Hematopoietic multipotent progenitor cell treated with erythropoietin and hydrocortisone succinate and interleukin-3 and kit ligand, for 8 days (in vitro differentiated cells): ENCODE results near the gene SURF6.
"Not testable (repeated sequence)": the region's sequence is repeated elsewhere in the genome, so short reads cannot be mapped to it uniquely, and the experiment has no call there.

Source experiments
- DNase-seq: peaks from one replicate; pipeline ENCODE4 v3.0.0-alpha.2; 2015

Gene SURF6

DNA sequence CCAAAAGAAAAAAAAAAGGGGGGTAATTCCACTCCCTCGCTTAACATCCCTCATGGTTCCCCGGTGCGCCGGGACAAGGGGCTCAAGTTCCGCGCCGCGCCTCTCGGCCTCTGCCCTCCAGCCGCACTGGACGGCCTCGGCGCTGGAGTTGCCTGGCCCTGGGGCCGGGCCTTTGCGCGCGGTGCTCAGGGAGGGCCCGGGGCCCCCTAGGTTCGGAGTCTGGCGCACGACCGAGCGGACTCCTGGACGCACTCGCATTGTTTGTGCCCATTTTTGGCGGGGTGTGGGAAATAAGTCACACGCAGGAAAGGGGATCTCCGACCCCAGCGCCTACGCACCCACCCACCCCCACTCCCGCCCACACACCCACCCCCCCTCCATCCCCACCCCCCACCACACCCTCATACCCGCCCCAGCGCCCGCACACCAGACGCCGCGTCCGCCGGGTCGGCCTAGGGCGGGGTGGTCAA lies 11.6 kb upstream of the SURF6 start:
- DNase-seq = peak; percentile 60

DNA sequence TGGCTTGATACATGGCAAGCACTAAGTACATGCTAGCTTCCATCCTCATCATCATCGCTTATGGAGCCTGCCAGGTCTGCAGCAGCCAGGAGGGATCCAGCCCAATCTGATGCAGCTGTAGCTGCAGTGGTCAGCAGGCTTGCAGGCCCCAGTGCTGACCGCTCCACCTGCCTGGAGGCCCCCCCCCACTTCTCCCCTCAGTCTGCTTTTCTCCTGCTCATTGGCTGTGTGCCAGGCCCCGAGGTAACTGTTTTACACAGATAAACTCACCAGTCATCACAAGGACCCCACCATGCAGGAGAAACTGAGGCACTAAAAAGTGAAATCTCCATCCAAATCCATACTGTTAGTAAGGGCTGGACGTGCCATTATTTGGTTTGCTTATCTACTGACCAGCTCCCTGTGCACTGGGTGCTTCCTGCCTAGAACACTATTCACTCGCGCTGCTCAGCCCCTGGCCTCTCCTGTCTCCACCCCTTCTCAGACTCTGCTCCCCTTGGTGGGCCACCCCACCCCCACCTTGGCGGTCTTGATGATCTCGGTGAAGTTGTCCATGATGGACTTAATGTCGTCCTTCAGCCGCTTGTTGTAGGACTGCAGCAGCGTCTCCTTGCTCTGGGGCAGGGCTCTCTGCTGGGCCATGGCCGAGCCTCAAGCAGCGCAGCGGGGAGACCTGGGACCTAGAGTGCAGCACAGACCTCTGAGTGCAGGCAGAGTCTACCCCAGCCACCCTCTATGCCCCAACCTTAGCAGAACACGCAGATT lies 10.2 kb upstream of the SURF6 start:
- DNase-seq = no peak

DNA sequence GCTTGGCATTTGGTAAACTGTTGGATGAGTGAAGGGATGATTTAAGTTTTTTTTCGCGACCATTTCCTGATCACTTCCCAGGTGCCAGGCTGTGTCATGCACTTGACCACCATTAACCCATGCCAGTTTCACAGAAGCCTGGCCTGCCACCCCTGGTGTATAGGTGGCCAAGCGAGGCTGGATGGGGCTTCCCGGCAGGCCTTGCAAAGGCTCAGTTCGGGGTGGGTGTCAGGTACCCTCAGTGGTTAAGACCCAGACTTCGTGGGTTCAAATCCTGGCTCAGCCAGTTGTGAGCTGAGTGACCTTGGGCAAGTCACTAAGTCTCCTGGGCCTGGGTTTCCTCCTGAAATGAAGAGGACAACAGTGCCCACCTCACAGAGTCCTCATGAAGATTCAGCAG lies 9.6 kb upstream of the SURF6 start:
- no peak for DNase-seq

DNA sequence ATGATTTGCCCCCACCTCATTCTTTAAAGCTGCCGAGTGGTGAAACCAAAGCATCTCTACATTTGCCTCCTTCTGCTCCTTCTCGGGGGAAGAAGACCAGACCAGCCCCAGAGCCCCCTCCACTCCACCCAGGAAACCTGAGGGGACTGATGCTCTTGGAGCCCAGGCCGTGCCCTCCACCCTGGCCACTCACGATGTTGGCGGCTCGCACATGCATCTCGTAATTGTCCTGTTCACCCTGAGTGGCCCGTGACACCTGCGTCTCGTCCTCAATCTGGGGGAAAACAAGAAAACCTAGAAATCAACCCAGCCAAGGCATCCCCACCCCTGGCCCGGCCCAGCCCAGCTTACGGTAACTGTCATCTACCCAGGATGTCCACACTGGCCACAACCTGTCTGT lies 9.0 kb upstream of the SURF6 start:
- no peak for DNase-seq

DNA sequence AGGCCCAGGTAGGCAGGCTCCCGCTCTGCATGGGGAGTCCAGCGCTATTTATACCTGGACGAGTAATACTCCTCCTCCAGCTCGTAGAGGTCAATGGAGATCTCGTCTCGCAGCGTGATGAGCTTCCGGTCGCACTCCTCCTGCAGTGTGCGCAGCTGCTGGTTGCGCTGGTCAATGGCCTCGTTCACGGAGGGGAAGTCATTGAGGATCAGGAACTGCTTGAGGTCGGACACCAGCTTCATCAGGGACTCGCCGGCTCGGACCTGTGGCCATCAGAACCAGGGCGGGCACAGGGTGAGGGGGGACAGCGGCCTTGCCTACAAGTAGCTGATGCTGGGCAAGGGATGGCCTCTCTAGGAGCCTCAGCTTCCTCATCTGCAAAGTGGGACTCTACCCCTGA lies 8.1 kb upstream of the SURF6 start:
- no peak for DNase-seq

DNA sequence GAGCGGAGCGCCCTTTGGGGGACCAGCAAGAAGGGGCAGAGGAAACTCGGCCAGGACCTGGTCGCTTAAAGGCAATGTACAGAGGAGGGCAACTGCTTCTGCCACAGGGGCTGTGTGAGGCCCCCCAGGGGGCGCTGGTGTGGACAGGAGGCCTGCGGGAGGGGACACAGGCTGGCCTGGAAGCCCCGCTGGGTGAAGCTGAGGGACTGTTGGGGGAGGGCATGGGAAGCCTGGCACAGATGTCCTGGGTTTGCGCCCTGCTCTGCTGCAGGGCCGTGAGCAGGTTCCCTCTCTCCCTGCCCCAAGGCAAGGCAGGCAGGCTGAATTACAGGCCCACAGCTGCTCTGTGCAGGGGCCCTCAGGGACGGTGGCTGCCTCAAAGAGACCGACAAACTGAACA lies 6.6 kb upstream of the SURF6 start:
- DNase-seq = no peak

DNA sequence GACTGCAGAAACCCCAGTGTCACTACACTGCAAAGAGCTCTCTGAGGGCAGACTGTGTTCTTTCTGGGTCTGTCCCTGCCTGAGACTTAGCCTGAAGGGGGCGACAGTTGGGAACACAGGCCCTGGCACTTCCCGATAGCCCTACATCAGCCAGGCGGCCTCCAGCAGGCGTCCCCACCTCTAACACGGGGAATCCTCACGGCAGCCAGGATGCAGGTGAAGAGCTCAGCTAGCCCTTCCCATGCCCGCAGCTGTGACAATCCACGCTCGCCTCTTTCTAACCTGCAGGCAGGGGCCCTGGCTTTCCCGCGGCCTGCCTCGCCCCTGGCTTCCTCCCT lies 6.0 kb upstream of the SURF6 start:
- DNase-seq = no peak

DNA sequence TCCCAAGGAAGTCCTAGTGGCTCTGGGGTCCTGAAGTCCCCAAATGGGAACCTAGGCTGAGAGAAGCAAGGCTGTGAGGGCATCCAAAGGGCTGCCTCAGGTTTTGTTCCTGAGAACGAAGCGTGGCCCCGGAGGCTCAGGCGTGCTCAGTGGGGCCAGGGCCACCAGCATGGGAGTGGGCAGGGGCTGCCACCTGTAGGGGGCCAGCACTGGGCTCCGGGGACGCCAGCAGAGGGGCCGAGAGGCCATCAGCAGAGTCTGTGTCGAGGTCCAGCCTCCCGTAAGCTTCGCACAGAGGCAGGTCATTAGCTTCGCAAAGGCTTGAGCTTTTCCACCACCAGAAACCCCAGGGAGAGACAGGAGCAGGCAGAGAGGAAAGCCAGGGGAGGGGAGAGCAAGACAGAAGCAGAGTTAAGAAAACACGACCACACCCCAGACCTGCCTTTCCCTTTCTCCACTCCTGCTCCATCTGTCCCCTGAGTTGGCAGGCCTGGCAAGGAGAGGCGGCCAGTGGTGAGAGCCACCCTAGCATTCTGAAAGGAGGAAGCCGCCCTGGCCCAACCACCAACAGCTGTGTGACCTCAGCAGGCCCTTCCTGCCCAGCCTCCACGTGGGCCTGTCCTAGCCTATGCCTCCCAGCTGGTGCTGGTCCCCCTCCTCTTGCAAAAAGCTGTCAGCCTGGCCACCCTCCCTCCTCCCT lies 5.5 kb upstream of the SURF6 start:
- peak; percentile 39 for DNase-seq

DNA sequence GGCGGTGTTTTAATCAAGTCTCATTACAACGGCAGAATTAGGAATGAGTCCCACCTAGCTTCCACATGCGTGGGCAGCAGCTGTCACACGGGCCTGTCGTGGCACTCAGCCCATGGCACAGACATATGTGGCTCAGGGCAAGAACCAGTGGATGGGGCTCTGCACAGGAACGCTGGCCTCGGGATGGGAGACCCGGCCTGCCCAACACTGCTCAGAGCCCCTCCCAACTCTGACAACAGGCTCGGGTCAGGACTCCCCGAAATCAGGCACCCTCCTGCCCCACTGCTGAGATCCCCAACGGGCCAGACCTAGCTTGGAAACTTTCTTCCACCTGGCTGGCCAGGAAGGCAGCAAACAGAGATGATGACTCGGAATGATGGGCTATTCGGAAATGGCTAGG lies 4.9 kb upstream of the SURF6 start:
- DNase-seq = no peak

DNA sequence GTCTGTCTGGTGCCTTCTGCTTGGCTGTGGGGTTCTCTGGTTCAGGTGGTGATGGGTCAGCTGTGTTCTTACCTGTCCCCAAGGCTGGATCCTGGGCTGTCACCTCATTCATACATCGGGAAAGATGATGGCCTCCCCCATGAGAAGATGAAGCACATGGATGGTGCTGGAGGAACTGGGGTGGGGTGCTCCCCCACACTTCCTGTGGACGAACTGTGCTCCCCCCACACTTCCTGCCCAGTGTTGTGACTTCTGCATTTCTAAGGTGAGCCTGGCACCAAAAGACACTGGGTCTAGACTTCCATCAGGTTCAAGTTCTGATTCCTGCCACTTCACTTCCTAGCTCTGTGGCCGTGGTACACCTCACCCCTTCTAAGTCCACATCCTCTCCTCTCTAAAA lies 4.3 kb upstream of the SURF6 start:
- no peak for DNase-seq

DNA sequence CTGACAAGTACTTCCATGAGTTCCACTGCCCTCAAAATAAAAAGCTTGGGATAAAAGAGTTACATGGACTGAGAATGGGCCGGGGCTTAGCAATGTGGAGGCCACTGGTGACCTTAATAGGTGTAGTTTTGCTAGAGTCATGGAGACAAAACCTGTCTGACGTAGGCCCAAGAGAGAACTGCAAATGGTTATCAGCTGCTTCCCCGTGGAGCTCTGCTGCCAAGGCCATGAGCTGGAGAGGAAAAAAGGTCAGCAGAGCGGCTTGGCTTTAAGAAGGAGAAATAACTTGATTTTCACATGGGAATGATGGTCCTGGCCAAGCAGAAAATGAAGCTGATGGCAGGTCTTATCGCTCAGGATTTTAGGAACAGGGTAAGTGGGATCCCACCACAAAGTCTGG lies 3.7 kb upstream of the SURF6 start:
- no peak for DNase-seq

DNA sequence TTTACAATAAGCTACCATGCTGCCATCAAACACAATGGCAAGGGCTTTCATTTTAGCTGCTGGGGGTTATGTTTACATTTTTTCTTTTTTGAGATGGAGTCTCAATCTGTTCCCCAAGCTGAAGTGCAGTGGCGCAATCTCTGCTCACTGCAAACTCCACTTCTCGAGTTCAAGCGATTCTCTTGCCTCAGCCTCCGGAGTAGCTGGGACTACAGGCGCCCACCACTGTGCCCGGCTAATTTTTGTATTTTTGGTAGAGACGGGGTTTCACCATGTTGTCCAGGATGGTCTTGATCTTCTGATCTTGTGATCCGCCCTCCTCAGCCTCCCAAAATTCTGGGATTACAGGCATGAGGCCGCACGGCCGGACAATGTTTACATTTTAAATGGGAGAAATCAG lies 1.1 kb downstream of the SURF6 start:
- DNase-seq = not testable (repeated sequence)

DNA sequence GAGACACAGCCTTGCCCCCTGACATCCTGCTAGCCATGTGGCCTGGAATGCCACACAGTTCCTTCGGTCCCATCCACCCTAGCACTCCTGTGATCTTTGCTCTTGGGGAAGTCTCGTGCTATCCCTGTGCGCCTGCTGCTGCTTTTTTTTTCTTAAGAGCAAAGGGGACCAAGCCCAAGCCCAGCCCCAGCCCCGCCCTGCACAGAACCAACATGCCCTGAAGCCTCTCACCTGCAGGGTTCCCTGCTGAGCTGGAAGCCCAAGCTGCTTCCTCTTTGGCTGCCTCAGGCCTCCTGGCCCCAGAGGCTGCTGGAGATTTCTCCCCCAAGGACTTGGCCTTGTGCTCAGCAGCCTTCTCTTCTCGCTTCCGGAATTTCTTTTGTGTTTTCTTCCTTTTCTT lies 1.8 kb downstream of the SURF6 start:
- DNase-seq = no peak

DNA sequence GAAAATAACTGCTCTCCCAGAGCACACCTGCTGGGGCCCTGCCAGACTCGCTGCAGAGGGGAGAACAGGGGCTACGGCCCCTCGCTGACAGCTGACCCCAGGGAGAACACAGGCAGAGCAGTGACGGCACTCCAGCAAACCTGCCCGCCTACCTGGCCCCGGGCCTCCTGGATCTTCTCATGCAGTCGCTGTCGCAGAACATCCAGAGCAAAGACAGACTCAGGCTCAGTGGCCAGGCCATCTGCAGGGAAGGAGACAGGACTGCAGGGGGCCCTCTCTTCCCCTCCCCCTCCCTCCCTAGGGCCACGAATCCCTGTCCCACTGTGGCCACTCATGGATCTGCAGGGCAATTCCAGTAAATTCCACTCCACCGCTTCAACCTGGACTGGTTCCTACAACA lies 2.4 kb downstream of the SURF6 start:
- DNase-seq = no peak

DNA sequence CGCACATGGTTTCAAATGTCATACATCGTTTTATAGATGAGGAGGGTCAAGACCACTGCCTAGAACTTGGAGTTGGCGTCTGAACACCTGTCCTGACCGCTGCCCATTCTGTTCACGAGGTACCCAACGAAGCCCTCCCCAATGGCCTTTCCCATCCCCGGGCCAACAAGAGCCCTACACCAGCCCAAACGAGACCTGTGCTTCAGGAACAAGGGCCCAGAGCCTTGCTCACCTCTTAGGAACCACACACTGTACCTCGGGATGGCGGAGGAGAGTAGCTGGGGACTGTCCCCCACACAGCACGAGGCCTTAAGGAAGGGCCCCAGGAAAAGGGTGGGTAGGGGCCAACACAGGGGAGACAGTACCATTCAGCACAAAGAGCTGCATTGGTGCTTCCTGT lies 3.0 kb downstream of the SURF6 start:
- DNase-seq = no peak

DNA sequence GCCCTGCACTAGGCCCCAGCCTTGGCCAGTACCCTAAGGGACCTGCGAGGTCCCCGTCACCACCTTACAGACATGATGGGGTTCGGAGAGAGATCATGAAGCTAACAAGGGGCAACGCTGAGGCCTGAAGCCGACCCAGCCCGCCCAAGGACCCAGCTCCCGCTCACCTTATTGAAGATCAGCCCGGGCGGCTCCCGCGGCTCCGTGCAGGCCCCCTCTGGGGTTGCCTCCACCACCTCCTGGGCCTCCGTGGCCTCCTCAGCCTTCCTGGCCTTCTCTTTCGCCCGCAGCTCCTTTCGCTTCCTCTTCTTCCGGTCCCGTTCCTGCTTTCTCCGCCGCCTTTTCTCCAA lies 3.6 kb downstream of the SURF6 start:
- no peak for DNase-seq

DNA sequence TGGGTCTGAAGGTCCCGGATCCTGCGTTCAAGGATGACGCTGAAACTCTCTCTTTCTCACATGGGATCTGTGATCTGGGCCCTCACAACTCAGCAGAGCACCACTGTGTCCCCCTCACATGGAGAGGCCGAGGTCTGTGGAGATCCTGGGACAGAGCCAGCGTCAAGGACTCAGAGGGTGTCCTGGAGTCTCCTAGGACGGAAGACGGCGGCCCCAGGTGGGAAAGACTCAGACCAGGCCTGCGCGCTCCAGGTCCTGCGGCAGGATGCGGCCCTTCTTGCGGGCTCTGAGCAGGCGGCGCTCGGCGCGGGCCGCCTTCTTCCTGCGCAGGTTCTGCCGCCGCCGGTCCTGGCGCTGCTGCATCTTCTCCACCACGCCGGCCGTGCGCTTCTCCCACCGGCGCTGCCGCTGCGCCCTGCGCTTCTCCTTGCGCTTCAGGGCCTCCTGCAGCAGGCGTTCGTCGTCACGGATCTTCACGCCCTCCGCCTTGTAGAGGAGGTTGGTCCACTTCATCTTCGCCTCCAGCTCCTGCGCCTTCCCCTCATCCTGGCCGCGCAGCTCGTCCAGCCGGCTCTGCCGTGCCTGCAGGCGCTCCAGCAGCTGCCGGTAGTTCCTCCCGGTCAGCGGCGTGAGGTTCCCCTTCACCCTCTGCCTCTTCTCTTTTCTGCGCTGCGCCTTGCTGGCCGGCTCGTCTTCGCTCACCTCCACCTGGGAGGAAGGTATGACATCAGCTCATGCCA lies 4.2 kb downstream of the SURF6 start:
- DNase-seq = no peak

DNA sequence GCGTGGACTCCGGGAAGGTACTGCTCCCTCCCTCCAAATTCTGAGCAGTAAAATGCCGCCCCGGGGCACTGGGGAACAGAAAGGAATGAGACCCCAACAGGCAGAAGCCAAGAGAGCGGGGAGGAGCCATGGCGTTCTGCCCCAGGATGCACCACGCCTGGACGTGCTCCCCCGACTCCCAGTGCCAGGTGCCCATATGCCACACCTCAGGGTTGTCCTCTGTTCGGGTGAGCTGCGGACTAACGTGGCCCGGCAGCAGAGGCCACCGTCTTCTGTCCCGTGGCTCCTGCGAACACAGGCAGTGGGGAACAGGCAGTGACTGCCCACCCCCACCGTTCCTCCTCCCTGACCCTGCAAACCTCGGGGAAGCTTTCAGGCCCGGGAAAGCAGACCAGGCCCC lies 4.8 kb downstream of the SURF6 start:
- DNase-seq = no peak

DNA sequence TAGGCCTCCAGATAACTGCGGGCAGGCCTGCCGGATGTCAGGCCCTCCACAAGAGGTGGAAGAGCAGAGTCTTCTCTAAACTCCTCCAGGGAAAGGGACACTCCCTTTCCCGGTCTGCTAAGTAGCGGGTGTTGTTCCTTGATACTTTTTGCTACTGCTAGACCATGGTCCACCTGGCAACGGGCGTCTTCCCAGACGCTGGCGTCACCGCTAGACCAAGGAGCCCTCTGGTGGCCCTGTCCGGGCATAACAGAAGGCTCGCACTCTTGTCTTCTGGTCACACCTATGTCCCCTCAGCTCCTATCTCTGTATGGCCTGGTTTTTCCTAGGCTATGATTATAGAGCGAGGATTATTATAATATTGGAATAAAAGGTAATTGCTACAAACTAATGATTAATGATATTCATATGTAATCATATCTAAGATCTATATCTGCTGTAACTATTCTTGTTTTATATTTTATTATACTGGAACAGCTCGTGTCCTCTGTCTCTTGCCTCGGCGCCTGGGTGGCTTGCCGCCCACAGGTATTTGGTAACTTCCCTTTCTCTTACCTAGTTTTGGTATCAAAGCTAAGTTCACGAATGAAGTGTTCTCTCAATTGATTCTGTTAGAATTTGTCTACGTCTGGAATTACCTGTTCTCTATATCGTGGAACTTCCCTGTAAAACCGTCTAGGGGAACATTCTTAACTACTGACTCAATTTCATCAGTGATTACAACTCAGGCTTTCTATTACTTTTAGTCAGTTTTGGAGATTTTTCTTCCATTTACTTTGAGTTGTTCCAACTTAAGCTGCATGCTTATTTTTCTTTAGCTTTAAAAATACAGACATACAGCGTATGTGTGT lies 6.5 kb downstream of the SURF6 start:
- DNase-seq = peak; percentile 44

DNA sequence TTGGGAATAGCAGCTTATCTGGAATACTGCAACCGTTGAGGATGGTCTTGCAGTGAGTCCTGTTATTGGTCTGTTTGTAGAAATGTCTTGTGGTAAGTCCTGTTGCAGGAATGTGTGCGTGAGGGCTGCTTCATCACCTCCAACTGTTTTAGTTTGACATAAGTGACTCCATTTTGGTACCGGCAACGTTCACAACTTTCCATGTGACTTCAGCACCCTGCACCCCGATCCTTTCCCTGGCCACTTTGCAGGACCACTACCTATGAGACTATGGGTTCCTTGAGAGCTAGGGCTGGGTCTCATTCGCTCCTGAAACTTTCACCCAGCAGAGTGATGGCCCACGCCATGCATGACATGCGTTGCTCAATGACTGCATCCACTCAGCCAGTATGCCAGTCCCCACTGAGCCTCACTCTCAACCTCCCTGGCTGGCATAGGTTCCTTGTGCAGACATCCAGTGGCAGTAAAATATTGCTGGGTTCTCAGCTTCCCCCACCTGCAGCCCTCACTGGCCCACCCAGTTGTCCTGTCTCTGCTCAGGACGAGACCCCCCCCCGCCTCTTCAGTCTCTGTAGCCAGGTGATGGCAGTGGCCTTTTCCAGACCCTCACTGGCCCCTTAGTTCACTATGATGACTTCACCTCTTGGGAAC lies 8.0 kb downstream of the SURF6 start:
- DNase-seq = no peak

DNA sequence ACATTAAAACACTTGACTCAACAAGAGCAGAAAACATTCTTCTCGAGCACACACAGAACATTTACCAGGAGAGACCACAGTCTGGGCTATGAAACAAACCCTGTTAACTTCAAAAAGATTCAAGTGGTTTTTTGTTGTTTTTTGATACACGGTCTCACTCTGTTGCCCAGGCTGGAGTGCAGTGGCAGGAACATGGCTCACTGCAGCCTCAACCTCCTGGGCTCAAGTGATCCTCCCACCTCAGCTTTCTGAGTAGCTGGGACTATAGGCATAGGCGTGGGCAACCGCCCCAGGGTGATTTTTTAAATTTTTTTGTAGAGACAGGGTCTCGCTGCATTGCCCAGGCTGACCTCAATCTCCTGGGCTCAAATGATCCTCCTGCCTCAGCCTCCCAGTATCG lies 9.0 kb downstream of the SURF6 start:
- DNase-seq = not testable (repeated sequence)

DNA sequence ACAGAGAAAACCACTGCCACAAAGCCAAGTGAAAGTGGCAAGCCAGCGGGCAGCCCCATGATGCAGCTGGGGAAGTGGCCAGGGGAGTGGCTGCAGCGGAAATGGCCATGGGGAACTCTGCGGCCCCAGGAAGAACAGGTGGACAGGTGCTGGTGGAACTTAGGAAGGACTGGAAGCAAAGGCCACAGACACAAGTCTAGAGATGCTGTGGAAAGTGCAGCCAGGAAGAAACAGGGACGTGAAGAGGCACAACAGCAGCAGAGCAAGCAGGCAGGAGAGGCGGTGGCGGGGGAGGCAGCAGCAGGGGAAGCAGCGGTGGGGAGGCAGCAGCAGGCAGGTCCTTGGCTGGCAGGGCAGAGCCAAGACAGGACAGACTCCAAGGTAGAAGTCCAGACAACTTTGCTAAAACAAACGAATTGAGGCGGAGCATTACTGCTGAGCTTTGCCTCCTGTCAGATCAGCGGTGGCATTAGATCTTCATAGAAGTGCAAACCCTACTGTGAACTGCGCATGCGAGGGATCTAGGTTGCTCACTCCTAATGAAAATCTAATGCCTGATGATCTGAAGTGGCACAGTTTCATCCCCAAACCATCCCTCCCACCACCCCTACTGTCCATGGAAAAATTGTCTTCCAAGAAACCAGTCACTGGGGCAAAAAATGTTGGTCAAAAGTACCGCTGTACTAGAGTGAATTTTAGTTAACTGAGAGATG lies 11.8 kb downstream of the SURF6 start:
- DNase-seq = no peak
